Endothelial cell of hepatic sinusoid (primary cell): ENCODE measurements around the gene MRPL52.
"Not testable (repeated sequence)": the region's sequence is repeated elsewhere in the genome, so short reads cannot be mapped to it uniquely, and the experiment has no call there.

Experiments
- in situ Hi-C: cut with HindIII; loops from 2 replicates; pipeline ENCODE4 v1.10.0; 2017; ENCODE audit warnings: low sequenced_read_pairs

Gene MRPL52

DNA sequence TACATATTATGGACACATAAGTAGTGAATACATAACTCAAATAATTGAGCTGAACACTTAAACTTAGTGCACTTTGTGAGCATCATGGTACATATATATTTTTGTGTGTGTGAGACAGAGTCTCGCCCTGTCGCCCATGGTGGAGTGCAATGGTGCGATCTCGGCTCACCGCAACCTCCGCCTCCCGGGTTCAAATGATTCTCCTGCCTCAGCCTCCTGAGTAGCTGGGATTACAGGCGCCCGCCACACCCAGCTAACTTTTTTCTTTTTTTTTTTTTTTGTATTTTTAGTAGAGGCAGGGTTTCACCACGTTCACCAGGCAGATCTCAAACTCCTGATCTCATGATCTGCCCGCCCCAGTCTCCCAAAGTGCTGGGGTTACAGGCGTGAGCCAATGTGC is 22.5 kb downstream of the MRPL52 start:
- in situ Hi-C loops: not testable (repeated sequence)

GRCh38 chr14:22852599-22852939 is 22.9 kb downstream of the MRPL52 start:
- in situ Hi-C loops: no loop called here

DNA sequence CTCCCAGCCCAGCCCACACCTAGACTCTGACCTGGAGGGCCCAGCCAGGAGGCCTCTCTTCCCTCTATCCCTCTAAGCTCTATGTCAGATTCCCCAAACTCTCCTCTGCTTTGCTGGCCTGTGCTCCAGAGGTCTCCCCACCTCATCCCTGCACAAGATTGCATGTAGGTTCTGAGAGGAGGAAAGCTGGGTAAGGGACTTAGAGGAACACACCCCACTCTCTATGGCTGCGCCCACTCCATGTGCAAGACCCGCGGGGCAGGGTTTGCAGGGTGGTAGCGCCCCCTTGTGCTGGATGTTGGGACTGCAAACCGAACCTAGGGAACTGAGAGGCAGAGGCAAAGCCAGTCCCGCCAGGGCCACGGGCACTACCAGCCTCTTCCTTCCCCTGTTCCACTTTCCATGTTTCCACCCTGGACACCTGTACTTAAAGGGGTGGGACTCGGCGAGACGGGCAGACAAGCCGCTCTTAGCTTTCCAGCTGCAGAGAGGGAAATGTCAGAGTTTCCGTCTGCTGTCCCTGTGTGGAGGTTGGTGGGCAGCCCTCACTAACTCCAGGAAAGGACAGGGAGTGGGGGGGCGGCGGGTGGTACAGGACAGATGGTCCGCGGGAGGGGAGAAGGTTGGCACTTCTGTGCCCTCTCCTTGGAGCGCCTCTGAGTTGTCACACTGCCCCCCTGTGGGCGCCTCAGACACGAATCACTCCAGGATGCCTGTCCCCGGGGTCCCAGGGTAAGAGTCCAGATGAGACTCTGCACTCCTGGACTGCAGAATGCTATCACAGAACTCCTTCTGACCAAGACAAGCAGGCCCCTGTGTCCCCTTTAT is 23.5 kb downstream of the MRPL52 start:
- in situ Hi-C loops: no loop called here

DNA sequence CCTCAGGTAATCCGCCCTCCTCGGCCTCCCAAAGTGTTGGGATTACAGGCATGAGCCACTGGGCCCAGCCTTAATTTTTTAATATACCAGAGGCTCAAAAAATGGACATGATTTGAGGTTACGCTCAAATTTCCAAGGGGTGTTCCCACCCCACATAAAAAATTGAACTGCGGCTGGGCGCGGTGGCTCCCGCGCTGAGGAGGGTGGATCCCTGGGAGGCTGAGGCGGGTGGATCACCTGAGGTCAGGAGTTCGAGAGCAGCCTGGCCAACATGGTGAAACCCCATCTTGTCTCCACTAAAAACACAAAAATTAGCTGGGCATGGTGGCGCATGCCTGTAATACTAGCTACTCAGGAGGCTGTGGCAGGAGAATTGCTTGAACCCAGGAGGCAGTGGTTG is 24.6 kb downstream of the MRPL52 start:
- in situ Hi-C loops: not testable (repeated sequence)

DNA sequence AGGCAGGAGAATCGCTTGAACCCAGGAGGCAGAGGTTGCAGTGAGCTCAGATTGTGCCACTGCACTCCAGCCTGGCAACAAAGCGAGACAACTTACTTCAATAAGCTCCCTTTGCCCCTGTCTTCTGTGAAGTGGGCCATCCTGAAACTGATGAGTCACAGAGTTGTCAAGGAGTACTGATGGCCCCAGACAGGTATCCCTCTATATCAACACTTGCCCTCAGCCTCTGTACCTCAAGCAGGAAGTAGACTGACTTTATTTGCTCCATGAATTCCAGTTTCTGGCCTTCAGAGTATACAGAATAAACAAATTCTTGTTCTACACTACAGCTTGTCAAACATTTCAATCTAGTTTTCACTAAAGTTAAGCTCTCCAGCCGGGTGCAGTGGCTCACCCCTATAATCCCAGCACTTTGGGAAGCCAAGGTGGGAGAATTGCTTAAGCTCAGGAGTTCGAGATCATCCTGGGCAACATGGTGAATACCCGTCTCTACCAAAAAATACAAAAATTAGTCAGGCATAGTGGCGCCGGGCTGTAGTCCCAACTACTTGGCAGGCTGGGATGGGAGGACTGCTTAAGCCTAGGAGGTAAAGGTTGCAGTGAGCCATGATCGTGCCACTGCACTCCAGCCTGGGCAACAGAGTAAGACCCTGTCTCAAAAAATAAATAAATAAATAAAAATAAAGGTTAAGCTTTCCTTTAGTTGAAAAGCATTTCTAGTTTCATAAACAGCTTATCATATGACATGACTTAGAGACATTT is 25.5 kb downstream of the MRPL52 start:
- in situ Hi-C loops: no loop called here

DNA sequence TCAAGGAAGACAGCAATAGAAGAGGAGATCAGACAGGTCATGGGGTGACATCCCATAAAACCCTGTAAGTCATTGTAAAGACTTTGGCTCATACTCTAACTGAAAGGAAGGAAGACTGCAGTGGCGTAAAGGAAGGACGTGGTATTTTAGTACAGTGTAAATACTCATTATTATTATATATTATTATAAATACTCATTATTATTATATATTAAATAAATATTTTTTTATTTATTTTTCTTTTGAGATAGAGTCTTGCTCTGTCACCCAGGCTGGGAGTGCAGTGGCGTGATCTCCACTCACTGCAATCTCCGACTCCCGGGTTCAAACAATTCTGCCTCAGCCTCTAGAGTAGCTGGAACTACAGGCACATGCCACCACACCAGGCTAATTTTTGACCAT is 26.7 kb downstream of the MRPL52 start:
- in situ Hi-C loops: no loop called here

DNA sequence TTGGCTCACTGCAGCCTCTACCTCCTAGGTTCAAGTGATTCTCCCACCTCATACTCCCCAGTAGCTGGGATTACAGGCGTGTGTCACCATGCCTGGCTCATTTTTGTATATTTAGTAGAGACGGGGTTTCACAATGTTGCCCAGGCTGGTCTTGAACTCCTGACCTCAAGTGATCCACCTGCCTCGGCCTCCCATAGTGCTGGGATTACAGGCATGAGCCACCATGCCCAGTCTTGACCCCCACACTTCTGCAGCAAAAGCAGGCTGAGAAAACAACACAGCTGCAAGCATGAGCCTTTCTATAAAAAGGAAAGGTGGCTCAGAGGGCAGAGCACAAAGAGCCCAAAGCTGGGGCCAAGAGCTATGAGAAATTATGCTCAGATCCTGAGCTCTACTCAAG is 30.7 kb downstream of the MRPL52 start:
- in situ Hi-C loops: not testable (repeated sequence)

- in situ Hi-C loops: no loop called here
These were observed 32.0 kb downstream of the MRPL52 start for GRCh38 chr14:22861651-22862050.

GRCh38 chr14:22864979-22865378 is 35.3 kb downstream of the MRPL52 start:
- in situ Hi-C loops: no loop called here

GRCh38 chr14:22865424-22866405 is 36.0 kb downstream of the MRPL52 start:
- in situ Hi-C loops: no loop called here

DNA sequence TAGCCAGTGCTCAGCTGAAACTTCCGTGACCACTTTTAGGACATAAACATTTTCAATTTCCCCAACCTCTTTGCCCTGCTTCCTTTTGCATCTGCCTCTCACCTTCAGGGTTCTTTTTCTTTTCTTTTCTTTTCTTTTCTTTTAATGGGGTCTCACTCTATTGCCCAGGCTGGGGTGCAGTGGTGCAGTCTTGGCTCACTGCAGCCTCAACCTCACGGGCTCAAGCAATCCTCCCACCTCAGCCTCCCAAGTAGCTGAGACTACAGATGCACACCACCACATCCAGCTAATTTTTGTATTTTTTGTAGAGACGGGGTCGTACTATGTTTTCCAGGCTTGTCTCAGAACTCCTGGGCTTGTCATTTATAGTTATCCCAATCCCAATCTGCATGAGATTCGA is 37.2 kb downstream of the MRPL52 start:
- in situ Hi-C loops: no loop called here

DNA sequence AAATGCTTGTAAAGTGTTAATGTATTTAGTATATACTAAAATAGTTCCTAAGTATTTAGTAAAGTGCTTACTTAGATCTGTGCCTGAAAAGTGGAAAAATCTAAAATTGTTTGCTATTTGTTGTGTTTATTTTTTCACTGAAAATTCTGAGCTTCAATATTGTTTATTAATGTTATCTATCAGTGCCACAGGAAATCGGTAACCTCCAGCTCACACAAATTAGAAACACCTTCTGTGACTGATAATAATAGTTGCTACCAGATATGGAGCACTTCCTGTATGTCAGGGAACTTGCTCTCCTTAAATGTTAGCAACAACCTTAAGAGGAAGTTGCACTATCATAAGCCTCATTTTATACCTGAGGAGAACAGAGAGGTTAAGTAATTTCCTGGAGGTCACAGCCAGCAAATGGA is 41.1 kb downstream of the MRPL52 start:
- in situ Hi-C loops: no loop called here

DNA sequence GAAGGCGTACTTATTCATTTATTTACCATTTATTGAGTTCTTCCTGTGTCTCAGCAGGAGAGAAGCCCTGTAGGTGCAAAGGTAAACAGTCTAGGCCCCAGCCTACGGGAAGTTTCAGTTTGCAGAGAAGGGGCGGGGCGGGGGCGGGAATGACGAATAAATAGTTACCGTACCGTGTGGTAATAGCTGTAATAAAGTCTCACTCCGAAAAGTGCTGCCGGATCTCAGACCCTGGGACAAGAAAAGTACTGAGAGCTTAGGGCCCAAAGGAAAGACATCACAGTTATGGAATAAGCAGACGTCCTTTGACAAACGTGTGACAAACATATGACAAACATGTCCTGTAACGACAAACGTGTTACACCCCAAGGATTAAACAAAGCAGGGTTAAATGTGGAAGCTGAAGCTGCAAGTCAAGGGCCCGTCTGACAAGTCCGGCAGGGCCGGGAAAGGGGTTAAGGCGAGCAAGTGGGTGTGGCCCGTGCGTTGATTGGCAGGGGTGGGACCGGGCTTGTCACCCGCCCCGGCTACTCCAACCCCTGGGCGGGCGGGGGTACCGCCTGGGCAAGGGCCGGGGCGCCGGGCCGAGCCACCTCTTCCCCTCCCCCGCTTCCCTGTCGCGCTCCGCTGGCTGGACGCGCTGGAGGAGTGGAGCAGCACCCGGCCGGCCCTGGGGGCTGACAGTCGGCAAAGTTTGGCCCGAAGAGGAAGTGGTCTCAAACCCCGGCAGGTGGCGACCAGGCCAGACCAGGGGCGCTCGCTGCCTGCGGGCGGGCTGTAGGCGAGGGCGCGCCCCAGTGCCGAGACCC is 41.7 kb downstream of the MRPL52 start, which contains the start of gene LRP10:
TSS of gene LRP10 (plus strand) at position 517 of the 809 bp plus-strand sequence. CDS start 564 bp downstream, outside the sequence.
- in situ Hi-C loops: no loop called here

GRCh38 chr14:22872033-22872832 is 42.5 kb downstream of the MRPL52 start:
- in situ Hi-C loops: no loop called here

DNA sequence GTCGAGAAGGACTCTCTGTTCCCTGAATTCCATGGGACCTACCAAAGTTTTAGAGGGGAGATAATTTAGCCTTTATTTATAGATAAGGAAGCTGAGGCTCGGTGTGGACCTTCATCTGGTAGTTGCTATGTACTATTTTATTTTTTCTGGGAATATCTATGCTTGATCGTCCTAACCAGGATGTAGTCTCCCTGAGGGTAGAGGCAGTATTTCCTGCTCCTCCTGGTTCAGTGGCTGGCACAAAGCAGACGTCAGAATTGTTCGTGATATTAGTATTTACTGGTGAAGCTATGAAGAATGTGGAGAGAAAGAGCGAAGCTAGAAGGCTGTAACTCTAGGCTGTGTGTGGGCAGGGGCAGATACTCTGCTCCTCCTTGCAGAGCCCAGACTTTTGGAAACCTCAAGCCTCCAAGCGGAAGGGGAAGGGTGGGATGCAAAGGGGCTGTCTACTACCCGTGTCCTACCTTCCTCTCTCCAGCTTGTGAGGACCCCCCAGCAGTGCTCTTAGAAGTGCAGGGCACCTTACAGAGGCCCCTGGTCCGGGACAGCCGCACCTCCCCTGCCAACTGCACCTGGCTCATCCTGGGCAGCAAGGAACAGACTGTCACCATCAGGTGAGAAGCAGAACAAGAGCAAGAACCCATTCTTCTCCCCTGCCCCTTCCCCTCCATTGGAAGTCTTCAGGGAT is 43.3 kb downstream of the MRPL52 start:
- in situ Hi-C loops: no loop called here

- in situ Hi-C loops: no loop called here
These were observed 45.5 kb downstream of the MRPL52 start for GRCh38 chr14:22875003-22875747.

DNA sequence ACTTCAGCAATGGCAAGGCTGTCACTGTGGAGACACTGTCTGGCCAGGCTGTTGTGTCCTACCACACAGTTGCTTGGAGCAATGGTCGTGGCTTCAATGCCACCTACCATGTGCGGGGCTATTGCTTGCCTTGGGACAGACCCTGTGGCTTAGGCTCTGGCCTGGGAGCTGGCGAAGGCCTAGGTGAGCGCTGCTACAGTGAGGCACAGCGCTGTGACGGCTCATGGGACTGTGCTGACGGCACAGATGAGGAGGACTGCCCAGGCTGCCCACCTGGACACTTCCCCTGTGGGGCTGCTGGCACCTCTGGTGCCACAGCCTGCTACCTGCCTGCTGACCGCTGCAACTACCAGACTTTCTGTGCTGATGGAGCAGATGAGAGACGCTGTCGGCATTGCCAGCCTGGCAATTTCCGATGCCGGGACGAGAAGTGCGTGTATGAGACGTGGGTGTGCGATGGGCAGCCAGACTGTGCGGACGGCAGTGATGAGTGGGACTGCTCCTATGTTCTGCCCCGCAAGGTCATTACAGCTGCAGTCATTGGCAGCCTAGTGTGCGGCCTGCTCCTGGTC is 46.1 kb downstream of the MRPL52 start:
- in situ Hi-C loops: no loop called here

DNA sequence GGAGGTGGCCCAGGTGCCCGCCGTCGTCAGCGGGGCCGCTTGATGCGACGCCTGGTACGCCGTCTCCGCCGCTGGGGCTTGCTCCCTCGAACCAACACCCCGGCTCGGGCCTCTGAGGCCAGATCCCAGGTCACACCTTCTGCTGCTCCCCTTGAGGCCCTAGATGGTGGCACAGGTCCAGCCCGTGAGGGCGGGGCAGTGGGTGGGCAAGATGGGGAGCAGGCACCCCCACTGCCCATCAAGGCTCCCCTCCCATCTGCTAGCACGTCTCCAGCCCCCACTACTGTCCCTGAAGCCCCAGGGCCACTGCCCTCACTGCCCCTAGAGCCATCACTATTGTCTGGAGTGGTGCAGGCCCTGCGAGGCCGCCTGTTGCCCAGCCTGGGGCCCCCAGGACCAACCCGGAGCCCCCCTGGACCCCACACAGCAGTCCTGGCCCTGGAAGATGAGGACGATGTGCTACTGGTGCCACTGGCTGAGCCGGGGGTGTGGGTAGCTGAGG is 47.4 kb downstream of the MRPL52 start:
- in situ Hi-C loops: no loop called here
